ENCODE data around the gene PAX2. TPM values are rescaled to one million over a fixed set of nuclear protein-coding genes. Genes with fewer than 3 reads are reported as not detected.

Gene PAX2
- total and polyA plus RNA-seq, 2 experiments from 2014 or later, result not detected

DNA sequence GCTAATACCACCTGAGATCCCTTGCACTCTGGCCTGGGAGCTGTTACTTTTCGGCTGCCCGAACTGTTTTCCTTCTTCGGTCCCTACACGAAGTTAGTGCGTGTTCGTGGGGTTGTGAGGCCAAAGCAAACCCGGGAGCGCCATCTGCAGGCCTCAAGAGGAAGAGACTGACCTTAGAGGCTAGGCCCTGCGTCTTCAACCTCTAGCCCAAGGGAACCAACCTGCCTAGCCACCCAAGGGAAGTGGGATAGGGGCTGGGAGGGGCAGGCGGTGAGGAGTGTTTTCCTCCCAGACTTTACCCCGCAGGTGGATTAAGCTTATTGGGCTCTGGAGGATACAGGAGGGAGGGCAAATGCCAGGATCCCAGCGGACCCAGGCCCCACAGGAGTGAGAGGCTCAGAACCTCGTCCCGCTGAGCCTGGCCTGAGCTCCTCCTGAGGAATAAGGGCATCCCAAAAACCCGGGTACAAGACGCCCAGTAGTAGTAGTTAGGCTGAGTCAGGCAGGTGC, 1.7 kb upstream of the PAX2 start:
- no peaks in the 10 kb centered on the region for H3K4me1 ChIP-seq (ENCODE audit: insufficient read depth)
- peaks cover 97% of the 10 kb centered on the region for H3K27me3 ChIP-seq (replicated peaks; ENCODE audit: insufficient read depth)
- H2AFZ ChIP-seq, result no peak overlapping the region
- H3K27ac ChIP-seq, result no peak overlapping the region
- H4K20me1 ChIP-seq (ENCODE audit: insufficient read depth), result no peaks in the 10 kb centered on the region
- DNase-seq, result peak; percentile 75
- H3K79me2 ChIP-seq (ENCODE audit: insufficient read depth), result no peaks in the 10 kb centered on the region
- in situ Hi-C loops (cut with MboI), result no loop called here
- no peaks in the 10 kb centered on the region for H3K36me3 ChIP-seq (ENCODE audit: low read depth)
- no peak for TF ChIP-seq EZH2phosphoT487 (IDR thresholded peaks at IDR 0.05; ENCODE audit: insufficient read depth, low read depth)
- no peak for TF ChIP-seq EZH2 (IDR thresholded peaks at IDR 0.05; ENCODE audit: insufficient read depth, poor library complexity, severe bottlenecking)
- H3F3A ChIP-seq (ENCODE audit: insufficient read depth), result no peaks in the 10 kb centered on the region
- H3K4me3 ChIP-seq, result no peak overlapping the region
- WGBS, 2 experiments (ENCODE audit: low coverage in 1 of 2, low lambda C conversion rate in 2 of 2, missing lambda C conversion rate in 2 of 2), result 2 to 4% methylated on average over 16 of the region's 16 CpGs
- H3K4me2 ChIP-seq (ENCODE audit: unreplicated experiment), result no peak overlapping the region
- H3K9me3 ChIP-seq (ENCODE audit: low read depth), result no peaks in the 10 kb centered on the region
- no peaks in the 10 kb centered on the region for H3K9me2 ChIP-seq (ENCODE audit: insufficient read depth)
- no peak overlapping the region for H3K9ac ChIP-seq

DNA sequence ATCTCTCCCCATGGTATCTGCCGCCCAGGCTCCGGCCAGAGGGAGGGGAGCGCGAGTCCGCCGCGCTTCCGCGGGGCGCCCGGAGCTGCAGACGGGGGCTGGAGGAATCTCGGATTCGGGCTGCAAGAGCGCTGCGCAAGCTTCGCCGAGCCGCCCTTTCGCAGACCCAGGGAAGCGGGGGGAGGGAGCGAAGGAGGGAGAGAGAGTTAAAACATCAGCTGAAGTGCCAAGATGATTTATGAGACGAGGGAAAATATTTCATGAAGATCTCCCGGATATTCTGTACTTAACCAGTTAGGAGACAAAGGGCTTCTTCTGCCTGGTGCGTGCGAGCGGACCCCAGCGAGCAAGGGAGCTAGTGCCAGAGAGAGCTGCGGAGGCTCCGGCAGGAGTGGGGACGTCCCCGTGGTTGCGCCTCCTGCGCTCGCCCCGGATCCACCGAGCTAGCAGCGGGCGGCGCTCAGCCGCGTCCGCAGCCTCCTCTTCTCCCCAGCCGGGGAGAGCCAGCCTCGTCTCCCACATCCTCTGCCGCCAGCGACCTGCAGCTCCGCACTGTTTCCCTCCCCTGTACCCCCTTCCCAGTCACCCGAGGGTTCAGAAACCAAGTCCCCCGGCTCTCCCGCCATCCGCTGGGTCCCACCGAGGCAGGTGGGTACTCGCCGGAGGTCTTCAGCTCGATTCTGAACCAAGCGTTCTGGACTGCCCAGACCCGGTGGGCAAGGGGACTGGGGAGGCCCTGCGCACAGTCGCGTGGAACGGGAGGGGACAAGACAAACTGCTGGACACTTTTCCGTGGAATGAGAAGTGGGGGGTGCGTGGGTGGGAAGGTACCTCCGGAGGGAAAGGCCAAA, 1.0 kb upstream of the PAX2 start:
- DNase-seq, result no peak
- Histone ChIP-seq H3K27me3 (replicated peaks; ENCODE audit: insufficient read depth) (peaks cover 97% of the 10 kb centered on the region), H2AFZ (no peak overlapping the region), H3K4me3 (no peak overlapping the region), H3K79me2 (ENCODE audit: insufficient read depth) (no peaks in the 10 kb centered on the region), H4K20me1 (ENCODE audit: insufficient read depth) (no peaks in the 10 kb centered on the region), H3K27ac (no peak overlapping the region), H3K9ac (no peak overlapping the region), H3K4me1 (ENCODE audit: insufficient read depth) (no peaks in the 10 kb centered on the region), H3K9me3 (ENCODE audit: low read depth) (no peaks in the 10 kb centered on the region), H3K36me3 (ENCODE audit: low read depth) (no peaks in the 10 kb centered on the region), H3K4me2 (ENCODE audit: unreplicated experiment) (no peak overlapping the region), H3F3A (ENCODE audit: insufficient read depth) (no peaks in the 10 kb centered on the region), H3K9me2 (ENCODE audit: insufficient read depth) (no peaks in the 10 kb centered on the region)
- in situ Hi-C loops (cut with MboI), result no loop called here
- TF ChIP-seq EZH2phosphoT487 (IDR thresholded peaks at IDR 0.05; ENCODE audit: insufficient read depth, low read depth), result 0 out of 2 replicates have a peak, but pooled peaks have one; percentile 42
- TF ChIP-seq EZH2 (IDR thresholded peaks at IDR 0.05; ENCODE audit: insufficient read depth, poor library complexity, severe bottlenecking), result peak; percentile 72
- 1 to 2% methylated on average over 50 to 65 of the region's 65 CpGs for WGBS, 2 experiments (ENCODE audit: low coverage in 1 of 2, low lambda C conversion rate in 2 of 2, missing lambda C conversion rate in 2 of 2)

DNA sequence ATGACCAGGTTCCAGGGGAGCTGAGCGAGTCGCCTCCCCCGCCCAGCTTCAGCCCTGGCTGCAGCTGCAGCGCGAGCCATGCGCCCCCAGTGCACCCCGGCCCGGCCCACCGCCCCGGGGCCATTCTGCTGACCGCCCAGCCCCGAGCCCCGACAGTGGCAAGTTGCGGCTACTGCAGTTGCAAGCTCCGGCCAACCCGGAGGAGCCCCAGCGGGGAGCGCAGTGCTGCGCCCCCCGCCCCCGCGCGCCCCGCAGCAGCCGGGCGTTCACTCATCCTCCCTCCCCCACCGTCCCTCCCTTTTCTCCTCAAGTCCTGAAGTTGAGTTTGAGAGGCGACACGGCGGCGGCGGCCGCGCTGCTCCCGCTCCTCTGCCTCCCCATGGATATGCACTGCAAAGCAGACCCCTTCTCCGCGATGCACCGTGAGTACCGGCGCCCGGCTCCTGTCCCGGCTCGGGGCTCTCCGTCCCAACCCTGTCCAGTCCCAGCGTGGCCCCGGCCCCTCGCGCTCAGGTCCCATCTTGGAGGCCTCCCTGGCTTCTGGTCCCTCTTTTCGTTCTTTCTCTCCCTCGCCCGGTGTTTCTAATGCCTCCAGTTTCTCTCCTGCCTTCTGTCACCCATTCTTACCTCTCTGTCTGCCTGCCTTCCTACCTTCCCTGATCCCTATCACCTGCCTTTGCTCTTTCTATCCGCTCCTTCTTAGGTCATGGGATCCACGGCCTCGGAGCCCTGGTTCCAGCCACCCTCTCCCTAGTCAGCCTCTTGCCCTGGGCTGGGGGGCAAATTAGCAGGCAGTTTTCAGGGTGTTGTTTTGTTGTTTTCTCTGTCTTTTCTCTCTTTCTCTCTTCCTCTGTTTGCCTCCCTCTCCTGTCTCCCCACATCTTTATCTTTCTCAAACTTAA, 751 bp downstream of the PAX2 start:
- Histone ChIP-seq H3K27me3 (replicated peaks; ENCODE audit: insufficient read depth) (peaks cover 97% of the 10 kb centered on the region), H3K4me3 (no peak overlapping the region), H3K36me3 (ENCODE audit: low read depth) (no peaks in the 10 kb centered on the region), H3K4me2 (ENCODE audit: unreplicated experiment) (no peak overlapping the region), H3F3A (ENCODE audit: insufficient read depth) (no peaks in the 10 kb centered on the region), H3K9me2 (ENCODE audit: insufficient read depth) (no peaks in the 10 kb centered on the region), H3K79me2 (ENCODE audit: insufficient read depth) (no peaks in the 10 kb centered on the region), H3K9ac (no peak overlapping the region), H2AFZ (no peak overlapping the region), H3K9me3 (ENCODE audit: low read depth) (no peaks in the 10 kb centered on the region), H3K4me1 (ENCODE audit: insufficient read depth) (no peaks in the 10 kb centered on the region), H3K27ac (no peak overlapping the region), H4K20me1 (ENCODE audit: insufficient read depth) (no peaks in the 10 kb centered on the region)
- TF ChIP-seq EZH2 (IDR thresholded peaks at IDR 0.05; ENCODE audit: insufficient read depth, poor library complexity, severe bottlenecking) (no peak), EZH2phosphoT487 (IDR thresholded peaks at IDR 0.05; ENCODE audit: insufficient read depth, low read depth) (no peak)
- in situ Hi-C loops (cut with MboI), result no loop called here
- WGBS, 2 experiments (ENCODE audit: low coverage in 1 of 2, low lambda C conversion rate in 2 of 2, missing lambda C conversion rate in 2 of 2), result 8 to 13% methylated on average over 28 to 45 of the region's 54 CpGs
- no peak for DNase-seq

DNA sequence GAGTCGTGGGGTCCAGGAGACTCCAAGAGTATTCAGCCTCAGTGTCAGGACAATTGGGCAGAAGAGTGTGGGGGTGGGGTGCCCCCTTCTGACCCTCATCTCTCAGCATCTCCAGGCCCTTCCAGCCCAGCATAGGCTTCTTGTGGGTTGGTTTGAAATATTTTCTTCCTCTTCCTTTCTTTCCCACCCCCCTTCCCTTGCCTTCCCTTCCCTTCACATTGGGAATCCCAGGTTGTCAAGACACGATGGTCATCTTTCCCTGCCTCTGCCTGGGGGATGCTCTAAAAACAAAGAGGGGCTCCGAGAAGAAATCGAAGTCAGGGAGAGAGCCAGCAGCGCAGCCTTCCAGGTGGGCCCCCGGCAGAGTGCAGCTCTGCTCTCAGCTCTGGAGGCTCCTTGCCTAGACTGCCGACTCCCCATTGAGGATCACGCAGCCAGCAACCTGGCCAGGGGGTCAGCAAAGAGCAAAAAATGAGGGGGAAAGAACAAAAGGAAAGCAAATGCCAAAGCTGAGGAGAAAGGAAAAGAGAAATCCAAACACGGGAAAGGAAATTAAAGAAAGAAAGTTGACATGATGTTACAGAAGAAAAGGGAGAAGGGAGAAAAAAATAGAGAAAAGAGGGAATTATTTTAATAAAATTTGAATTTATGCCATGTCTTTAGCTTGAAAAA, 1.5 kb downstream of the PAX2 start:
- no peaks in the 10 kb centered on the region for H3F3A ChIP-seq (ENCODE audit: insufficient read depth)
- no peak overlapping the region for H3K4me3 ChIP-seq
- no peaks in the 10 kb centered on the region for H3K79me2 ChIP-seq (ENCODE audit: insufficient read depth)
- H3K9me3 ChIP-seq (ENCODE audit: low read depth), result no peaks in the 10 kb centered on the region
- DNase-seq, result no peak
- TF ChIP-seq EZH2phosphoT487 (IDR thresholded peaks at IDR 0.05; ENCODE audit: insufficient read depth, low read depth) (peak; percentile 21; the same call in 1 of the 2 replicates), EZH2 (IDR thresholded peaks at IDR 0.05; ENCODE audit: insufficient read depth, poor library complexity, severe bottlenecking) (no peak)
- in situ Hi-C loops (cut with MboI), result no loop called here
- 15 to 17% methylated on average over 9 of the region's 9 CpGs for WGBS, 2 experiments (ENCODE audit: low coverage in 1 of 2, low lambda C conversion rate in 2 of 2, missing lambda C conversion rate in 2 of 2)
- no peaks in the 10 kb centered on the region for H3K36me3 ChIP-seq (ENCODE audit: low read depth)
- H3K27me3 ChIP-seq (replicated peaks; ENCODE audit: insufficient read depth), result peaks cover 97% of the 10 kb centered on the region
- no peak overlapping the region for H3K9ac ChIP-seq
- no peak overlapping the region for H3K4me2 ChIP-seq (ENCODE audit: unreplicated experiment)
- H3K9me2 ChIP-seq (ENCODE audit: insufficient read depth), result no peaks in the 10 kb centered on the region
- no peak overlapping the region for H2AFZ ChIP-seq
- no peaks in the 10 kb centered on the region for H3K4me1 ChIP-seq (ENCODE audit: insufficient read depth)
- H3K27ac ChIP-seq, result no peak overlapping the region
- no peaks in the 10 kb centered on the region for H4K20me1 ChIP-seq (ENCODE audit: insufficient read depth)
